ENCODE data around the gene BCO2.

- no peak for TF ChIP-seq POLR2A (IDR thresholded peaks at IDR 0.05)
- TF ChIP-seq, protein P1, sequence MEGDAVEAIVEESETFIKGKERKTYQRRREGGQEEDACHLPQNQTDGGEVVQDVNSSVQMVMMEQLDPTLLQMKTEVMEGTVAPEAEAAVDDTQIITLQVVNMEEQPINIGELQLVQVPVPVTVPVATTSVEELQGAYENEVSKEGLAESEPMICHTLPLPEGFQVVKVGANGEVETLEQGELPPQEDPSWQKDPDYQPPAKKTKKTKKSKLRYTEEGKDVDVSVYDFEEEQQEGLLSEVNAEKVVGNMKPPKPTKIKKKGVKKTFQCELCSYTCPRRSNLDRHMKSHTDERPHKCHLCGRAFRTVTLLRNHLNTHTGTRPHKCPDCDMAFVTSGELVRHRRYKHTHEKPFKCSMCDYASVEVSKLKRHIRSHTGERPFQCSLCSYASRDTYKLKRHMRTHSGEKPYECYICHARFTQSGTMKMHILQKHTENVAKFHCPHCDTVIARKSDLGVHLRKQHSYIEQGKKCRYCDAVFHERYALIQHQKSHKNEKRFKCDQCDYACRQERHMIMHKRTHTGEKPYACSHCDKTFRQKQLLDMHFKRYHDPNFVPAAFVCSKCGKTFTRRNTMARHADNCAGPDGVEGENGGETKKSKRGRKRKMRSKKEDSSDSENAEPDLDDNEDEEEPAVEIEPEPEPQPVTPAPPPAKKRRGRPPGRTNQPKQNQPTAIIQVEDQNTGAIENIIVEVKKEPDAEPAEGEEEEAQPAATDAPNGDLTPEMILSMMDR (IDR thresholded peaks at IDR 0.05), result no peak
These were observed 3.6 kb downstream of the BCO2 start for GRCh38 chr11:112178936-112179335.

Measured in Peyer's patch (tissue), 4 donors.